Muscle layer of colon (tissue), 2 donors: ENCODE data around the gene PZP.

ENCODE experiments used
- H3K27ac ChIP-seq: one replicate; pipeline ENCODE4 v1.7.0; 2013; ENCODE audit warnings: low read depth, mild to moderate bottlenecking, low read length, moderate library complexity
- H3K27me3 ChIP-seq, 2 donors: one replicate each; pipeline ENCODE4 v1.7.0; 2013; ENCODE audit warnings: low read length in 2 of 2, mild to moderate bottlenecking in 2 of 2; ENCODE audit not compliant: insufficient read depth in 2 of 2, control insufficient read depth in 1 of 2
- H3K36me3 ChIP-seq: one replicate; pipeline ENCODE4 v1.7.0; 2013; ENCODE audit warnings: mild to moderate bottlenecking, low read length; ENCODE audit not compliant: insufficient read depth
- H3K4me1 ChIP-seq: one replicate; pipeline ENCODE4 v1.7.0; 2013; ENCODE audit warnings: mild to moderate bottlenecking, low read length; ENCODE audit not compliant: insufficient read depth
- H3K4me3 ChIP-seq, 2 donors: one replicate each; pipeline ENCODE4 v1.7.0; 2013; ENCODE audit warnings: low read length in 2 of 2, low read depth in 1 of 2, mild to moderate bottlenecking in 1 of 2, moderate library complexity in 1 of 2
- H3K9ac ChIP-seq: one replicate; pipeline ENCODE4 v1.7.0; 2013; ENCODE audit warnings: low read length
- H3K9me3 ChIP-seq: one replicate; pipeline ENCODE4 v1.7.0; 2013; ENCODE audit warnings: mild to moderate bottlenecking, low read length
- donor health status: abdominal sarcoma.
- donor health status: Adenocarcinoma of cecum.

The PZP gene

GRCh38 chr12:9122091-9122609 lies 86.0 kb downstream of the PZP start:
- Histone ChIP-seq H3K9me3 (no peaks in the 10 kb centered on the region), H3K36me3 (no peaks in the 10 kb centered on the region), H3K27me3 (no peaks in the 10 kb centered on the region), H3K4me1 (peaks cover 8% of the 10 kb centered on the region), H3K9ac (no peak overlapping the region), H3K4me3 (no peak overlapping the region), H3K27ac (no peak overlapping the region)

- Histone ChIP-seq H3K36me3 (no peaks in the 10 kb centered on the region), H3K4me1 (peaks cover 12% of the 10 kb centered on the region), H3K27me3 (no peaks in the 10 kb centered on the region), H3K9ac (no peak overlapping the region), H3K4me3 (no peak overlapping the region), H3K9me3 (no peaks in the 10 kb centered on the region), H3K27ac (no peak overlapping the region)
These were observed 87.6 kb downstream of the PZP start for GRCh38 chr12:9120487-9121184.

GRCh38 chr12:9118158-9118557 lies 90.0 kb downstream of the PZP start:
- no peak overlapping the region for H3K9ac ChIP-seq
- H3K9me3 ChIP-seq, result no peaks in the 10 kb centered on the region
- H3K27ac ChIP-seq, result peak overlapping the region; percentile 76

GRCh38 chr12:9115731-9116559 lies 92.2 kb downstream of the PZP start, which contains the start of gene A2M:
Gene A2M, minus strand, starts transcription at chr12:9115919. Its CDS starts 70 bp downstream, at chr12:9115849.
- Histone ChIP-seq H3K27me3 (no peaks in the 10 kb centered on the region), H3K9ac (no peak within 1 kb of the TSS), H3K4me1 (peaks cover 12% of the 10 kb centered on the region), H3K36me3 (peaks cover 14% of the 10 kb centered on the region), H3K4me3 (peak within 1 kb of the TSS; percentile 8 to 38), H3K27ac (peak within 1 kb of the TSS; percentile 76), H3K9me3 (no peaks in the 10 kb centered on the region)

More at GRCh38 chr12:9118158-9118557, 90.0 kb downstream of the PZP start:
- peaks cover 12% of the 10 kb centered on the region for H3K4me1 ChIP-seq
- peaks cover 2% of the 10 kb centered on the region for H3K36me3 ChIP-seq
- no peaks in the 10 kb centered on the region for H3K27me3 ChIP-seq
- no peak overlapping the region for H3K4me3 ChIP-seq

- Histone ChIP-seq H3K9me3 (no peaks in the 10 kb centered on the region), H3K36me3 (peaks cover 14% of the 10 kb centered on the region), H3K27me3 (no peaks in the 10 kb centered on the region), H3K27ac (peak overlapping the region; percentile 39), H3K4me1 (peaks cover 12% of the 10 kb centered on the region), H3K4me3 (peak overlapping the region; percentile 8 to 38), H3K9ac (no peak overlapping the region)
These were observed 93.2 kb downstream of the PZP start for GRCh38 chr12:9114946-9115345.

GRCh38 chr12:9113987-9114309 lies 94.2 kb downstream of the PZP start:
- Histone ChIP-seq H3K4me3 (peak overlapping the region in 1 of 2 donors; percentile 19), H3K4me1 (peaks cover 12% of the 10 kb centered on the region), H3K9ac (no peak overlapping the region), H3K9me3 (no peaks in the 10 kb centered on the region), H3K36me3 (peaks cover 24% of the 10 kb centered on the region), H3K27ac (peak overlapping the region; percentile 66), H3K27me3 (no peaks in the 10 kb centered on the region)

- H3K36me3 ChIP-seq, result peaks cover 29% of the 10 kb centered on the region
- H3K9ac ChIP-seq, result no peak overlapping the region
These were observed 94.8 kb downstream of the PZP start for GRCh38 chr12:9113296-9113986.

GRCh38 chr12:9112076-9112853 lies 95.9 kb downstream of the PZP start:
- H3K9ac ChIP-seq, result no peak overlapping the region
- H3K4me1 ChIP-seq, result peaks cover 5% of the 10 kb centered on the region
- H3K27me3 ChIP-seq, result no peaks in the 10 kb centered on the region
- peaks cover 34% of the 10 kb centered on the region for H3K36me3 ChIP-seq
- no peaks in the 10 kb centered on the region for H3K9me3 ChIP-seq
- H3K4me3 ChIP-seq, result no peak overlapping the region
- no peak overlapping the region for H3K27ac ChIP-seq

More at GRCh38 chr12:9113296-9113986, 94.8 kb downstream of the PZP start:
- Histone ChIP-seq H3K4me1 (peaks cover 8% of the 10 kb centered on the region), H3K27ac (peak overlapping the region; percentile 66), H3K9me3 (no peaks in the 10 kb centered on the region), H3K4me3 (peak overlapping the region in 1 of 2 donors; percentile 19), H3K27me3 (no peaks in the 10 kb centered on the region)

GRCh38 chr12:9111525-9111924 lies 96.7 kb downstream of the PZP start:
- Histone ChIP-seq H3K4me3 (no peak overlapping the region), H3K9me3 (no peaks in the 10 kb centered on the region), H3K4me1 (no peaks in the 10 kb centered on the region), H3K9ac (no peak overlapping the region), H3K27me3 (no peaks in the 10 kb centered on the region), H3K36me3 (peaks cover 38% of the 10 kb centered on the region), H3K27ac (no peak overlapping the region)

GRCh38 chr12:9109737-9110491 lies 98.3 kb downstream of the PZP start:
- H3K27ac ChIP-seq, result no peak overlapping the region
- H3K27me3 ChIP-seq, result no peaks in the 10 kb centered on the region
- H3K9me3 ChIP-seq, result no peaks in the 10 kb centered on the region
- no peaks in the 10 kb centered on the region for H3K4me1 ChIP-seq
- no peak overlapping the region for H3K9ac ChIP-seq
- H3K36me3 ChIP-seq, result peaks cover 43% of the 10 kb centered on the region
- H3K4me3 ChIP-seq, result no peak overlapping the region
